ENCODE results near the gene RACGAP1. TPM values are rescaled to one million over a fixed set of nuclear protein-coding genes. Genes with fewer than 3 reads are reported as not detected.

The RACGAP1 gene
- total and polyA plus RNA-seq, 3 donors from 2014 or later, result 48.1 to 118 (median 60.6) TPM

DNA sequence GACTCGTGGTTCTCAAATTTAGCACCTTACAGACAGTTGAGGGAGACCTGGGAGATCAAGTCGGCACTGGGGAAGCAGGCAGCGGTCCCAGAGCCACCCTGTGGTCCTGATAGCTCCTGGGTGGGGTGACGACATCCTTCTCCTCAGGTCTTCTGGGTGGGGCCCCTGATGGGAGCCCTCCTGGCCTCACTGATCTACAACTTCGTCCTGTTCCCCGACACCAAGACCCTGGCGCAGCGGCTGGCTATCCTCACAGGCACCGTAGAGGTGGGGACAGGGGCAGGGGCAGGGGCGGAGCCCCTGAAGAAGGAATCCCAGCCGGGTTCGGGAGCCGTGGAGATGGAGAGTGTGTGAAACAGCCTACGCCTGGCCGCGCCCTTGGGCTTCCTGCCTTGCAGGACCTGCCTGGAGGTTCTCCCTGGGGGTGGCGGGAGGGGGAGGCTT is 50.0 kb downstream of the RACGAP1 start:
- TF ChIP-seq POLR2A (IDR thresholded peaks at IDR 0.05), result no peak
- TF ChIP-seq, protein P1, sequence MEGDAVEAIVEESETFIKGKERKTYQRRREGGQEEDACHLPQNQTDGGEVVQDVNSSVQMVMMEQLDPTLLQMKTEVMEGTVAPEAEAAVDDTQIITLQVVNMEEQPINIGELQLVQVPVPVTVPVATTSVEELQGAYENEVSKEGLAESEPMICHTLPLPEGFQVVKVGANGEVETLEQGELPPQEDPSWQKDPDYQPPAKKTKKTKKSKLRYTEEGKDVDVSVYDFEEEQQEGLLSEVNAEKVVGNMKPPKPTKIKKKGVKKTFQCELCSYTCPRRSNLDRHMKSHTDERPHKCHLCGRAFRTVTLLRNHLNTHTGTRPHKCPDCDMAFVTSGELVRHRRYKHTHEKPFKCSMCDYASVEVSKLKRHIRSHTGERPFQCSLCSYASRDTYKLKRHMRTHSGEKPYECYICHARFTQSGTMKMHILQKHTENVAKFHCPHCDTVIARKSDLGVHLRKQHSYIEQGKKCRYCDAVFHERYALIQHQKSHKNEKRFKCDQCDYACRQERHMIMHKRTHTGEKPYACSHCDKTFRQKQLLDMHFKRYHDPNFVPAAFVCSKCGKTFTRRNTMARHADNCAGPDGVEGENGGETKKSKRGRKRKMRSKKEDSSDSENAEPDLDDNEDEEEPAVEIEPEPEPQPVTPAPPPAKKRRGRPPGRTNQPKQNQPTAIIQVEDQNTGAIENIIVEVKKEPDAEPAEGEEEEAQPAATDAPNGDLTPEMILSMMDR (IDR thresholded peaks at IDR 0.05), result no peak
- no peaks in the 10 kb centered on the region for H3K27me3 ChIP-seq
- DNase-seq, result no peak
- H3K9me3 ChIP-seq, result no peaks in the 10 kb centered on the region
- peaks cover 13% of the 10 kb centered on the region for H3K4me1 ChIP-seq
- intact Hi-C loops (cut with DNase I; ENCODE audit: low total_unique reads), result no loop called here
- H3K27ac ChIP-seq, result no peak overlapping the region
- no peaks in the 10 kb centered on the region for H3K36me3 ChIP-seq (ENCODE audit: low read depth, missing control alignments)
- no peak overlapping the region for H3K4me3 ChIP-seq
- 77 to 84% methylated on average over 17 of the region's 17 CpGs for WGBS, 2 donors

- intact Hi-C loops (cut with DNase I; ENCODE audit: low total_unique reads), result loop anchor here (5.0 kb wide), 2 partner anchors 38 to 83 kb away; partner anchors contain the start of gene ASIC1
- Histone ChIP-seq H3K4me3 (no peak overlapping the region), H3K9me3 (no peaks in the 10 kb centered on the region), H3K27me3 (no peaks in the 10 kb centered on the region), H3K27ac (no peak overlapping the region), H3K36me3 (ENCODE audit: low read depth, missing control alignments) (no peaks in the 10 kb centered on the region), H3K4me1 (peaks cover 13% of the 10 kb centered on the region)
- no peak for TF ChIP-seq POLR2A (IDR thresholded peaks at IDR 0.05)
- TF ChIP-seq, protein P1 (IDR thresholded peaks at IDR 0.05), result peak in 1 of 3 experiments; percentile 3
- no peak for DNase-seq
- 52 to 66% methylated on average over 8 of the region's 8 CpGs for WGBS, 2 donors
Measured at GRCh38 chr12:49974677-49975317, 50.5 kb downstream of the RACGAP1 start.

- Histone ChIP-seq H3K4me3 (no peak overlapping the region), H3K27me3 (no peaks in the 10 kb centered on the region), H3K36me3 (ENCODE audit: low read depth, missing control alignments) (no peaks in the 10 kb centered on the region), H3K4me1 (peaks cover 13% of the 10 kb centered on the region), H3K9me3 (no peaks in the 10 kb centered on the region), H3K27ac (no peak overlapping the region)
- intact Hi-C loops (cut with DNase I; ENCODE audit: low total_unique reads), result loop anchor here (5.0 kb wide), 2 partner anchors 38 to 83 kb away; partner anchors contain the start of gene ASIC1
- DNase-seq, result peak; percentile 80
- WGBS, 2 donors, result 41% methylated on average over 6 to 13 of the region's 15 CpGs
- no peak for TF ChIP-seq POLR2A (IDR thresholded peaks at IDR 0.05)
- TF ChIP-seq, protein P1 (IDR thresholded peaks at IDR 0.05), result peak; percentile 21 to 51 (median 42)
Measured at GRCh38 chr12:49974231-49974675, 51.0 kb downstream of the RACGAP1 start.

DNA sequence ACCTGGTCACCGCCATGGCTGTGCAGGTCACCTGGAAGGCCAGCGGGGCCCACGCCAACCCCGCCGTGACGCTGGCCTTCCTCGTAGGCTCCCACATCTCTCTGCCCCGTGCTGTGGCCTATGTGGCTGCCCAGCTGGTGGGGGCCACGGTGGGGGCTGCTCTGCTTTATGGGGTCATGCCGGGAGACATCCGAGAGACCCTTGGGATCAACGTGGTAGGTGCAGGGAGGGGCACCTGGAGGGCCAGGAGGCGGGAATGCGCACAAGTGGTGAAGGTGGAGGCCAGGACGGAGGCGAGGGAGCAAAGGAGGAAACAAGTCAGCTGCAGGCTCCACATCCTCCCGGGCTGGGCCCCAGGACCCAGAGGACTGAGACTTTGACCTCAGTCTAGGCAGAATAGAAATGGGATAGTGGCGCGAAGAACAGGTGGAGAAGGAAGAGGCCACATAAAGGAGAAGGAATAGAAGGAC is 51.9 kb downstream of the RACGAP1 start:
- Histone ChIP-seq H3K36me3 (ENCODE audit: low read depth, missing control alignments) (no peaks in the 10 kb centered on the region), H3K9me3 (no peaks in the 10 kb centered on the region), H3K27me3 (no peaks in the 10 kb centered on the region), H3K4me1 (peaks cover 13% of the 10 kb centered on the region), H3K4me3 (no peak overlapping the region), H3K27ac (no peak overlapping the region)
- DNase-seq, result no peak
- WGBS, 2 donors, result 84 to 87% methylated on average over 16 to 19 of the region's 19 CpGs
- TF ChIP-seq, protein P1 (IDR thresholded peaks at IDR 0.05), result no peak
- TF ChIP-seq POLR2A (IDR thresholded peaks at IDR 0.05), result no peak
- intact Hi-C loops (cut with DNase I; ENCODE audit: low total_unique reads), result loop anchor here (5.0 kb wide), 2 partner anchors 39 to 84 kb away; partner anchors contain the start of gene ASIC1

Measured in testis (tissue), 3 donors.